Body of pancreas (tissue), 4 donors: ENCODE data around the gene ARHGAP26.

ENCODE experiments used
- CTCF ChIP-seq, 7 experiments: fragments of 450-650 bp in 4 of 7; fragments of 200-600 bp in 3 of 7; sonication (generic) in 3 of 7; IDR thresholded peaks; one replicate each; pipeline ENCODE4 v1.5.1; 2016 to 2019; ENCODE audit warnings: antibody characterized with exemption in 7 of 7
- POLR2A ChIP-seq, 3 donors: fragments of 450-650 bp; IDR thresholded peaks; one replicate each; pipeline ENCODE4 v1.6.1; 2016; ENCODE audit warnings: antibody characterized with exemption in 3 of 3, mild to moderate bottlenecking in 2 of 3

GRCh38 chr5:143241892-143242291 lies 471.7 kb downstream of the ARHGAP26 start:
- TF ChIP-seq CTCF (IDR thresholded peaks at IDR 0.05) (no peak), POLR2A (IDR thresholded peaks at IDR 0.05) (no peak)
